GM12892 (cell line): Measurements from ENCODE around the gene OGFOD3.

Experiments
- POLR2A ChIP-seq: IDR thresholded peaks from 2 replicates; pipeline ENCODE4 v1.6.1; 2011; ENCODE audit warnings: low read depth, low read length, control low read depth
- POLR2AphosphoS5 ChIP-seq: IDR thresholded peaks from 2 replicates; pipeline ENCODE4 v1.6.1; 2011; ENCODE audit warnings: low read depth, low read length, control low read depth

- TF ChIP-seq POLR2AphosphoS5, result no peak
- no peak for TF ChIP-seq POLR2A
These were observed 9.5 kb downstream of the OGFOD3 start for GRCh38 chr17:82408938-82409318.
